ENCODE data around the gene PADI4.

Gene PADI4

GRCh38 chr1:17287130-17287776, 20.7 kb upstream of the PADI4 start:
- DNase-seq = no peak

DNA sequence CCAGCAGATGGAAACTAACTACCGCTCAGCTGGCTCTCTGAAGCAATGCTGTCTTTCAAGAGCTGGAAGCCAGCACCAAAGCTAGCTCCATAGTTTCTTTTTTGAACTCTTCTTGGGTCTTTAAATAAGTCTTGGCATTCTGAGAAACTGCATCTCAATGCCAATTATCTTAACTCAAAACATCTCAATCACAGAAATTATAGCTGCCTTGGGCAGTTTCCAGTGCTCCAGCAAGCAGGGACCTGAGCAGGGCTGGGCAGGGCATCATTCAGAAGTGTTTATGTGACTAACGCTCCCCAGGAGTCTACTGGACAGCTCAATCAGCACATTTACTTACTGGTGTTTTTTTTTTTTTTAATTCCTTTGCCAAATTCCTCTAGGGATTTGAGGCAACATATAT, 18.3 kb upstream of the PADI4 start:
- no peak for DNase-seq

DNA sequence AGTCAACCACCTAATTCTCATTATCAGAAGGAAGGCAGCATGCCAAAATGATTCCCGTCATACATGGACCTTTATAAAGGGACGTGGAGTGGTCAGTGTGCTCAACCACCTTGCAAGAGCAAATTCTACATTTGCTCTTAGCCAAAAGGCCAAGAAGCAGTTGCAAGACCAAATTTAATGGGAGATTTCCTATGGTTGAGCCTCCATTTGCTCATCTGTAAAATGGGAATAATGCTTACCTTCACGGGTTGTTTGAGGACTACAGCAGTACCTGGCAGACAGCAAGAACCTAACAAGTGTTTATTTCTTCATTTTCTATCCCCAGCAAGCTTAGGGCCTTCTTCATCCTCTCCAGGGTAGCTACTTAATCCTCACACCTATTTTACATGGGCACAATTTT, 17.4 kb upstream of the PADI4 start:
- DNase-seq = no peak

- DNase-seq = no peak
These were observed 15.5 kb upstream of the PADI4 start for GRCh38 chr1:17292299-17293160.

- no peak for DNase-seq
These were observed 14.1 kb upstream of the PADI4 start for GRCh38 chr1:17293681-17294425.

GRCh38 chr1:17295292-17295691, 12.7 kb upstream of the PADI4 start:
- DNase-seq = no peak

GRCh38 chr1:17296086-17296485, 11.9 kb upstream of the PADI4 start:
- DNase-seq = no peak

DNA sequence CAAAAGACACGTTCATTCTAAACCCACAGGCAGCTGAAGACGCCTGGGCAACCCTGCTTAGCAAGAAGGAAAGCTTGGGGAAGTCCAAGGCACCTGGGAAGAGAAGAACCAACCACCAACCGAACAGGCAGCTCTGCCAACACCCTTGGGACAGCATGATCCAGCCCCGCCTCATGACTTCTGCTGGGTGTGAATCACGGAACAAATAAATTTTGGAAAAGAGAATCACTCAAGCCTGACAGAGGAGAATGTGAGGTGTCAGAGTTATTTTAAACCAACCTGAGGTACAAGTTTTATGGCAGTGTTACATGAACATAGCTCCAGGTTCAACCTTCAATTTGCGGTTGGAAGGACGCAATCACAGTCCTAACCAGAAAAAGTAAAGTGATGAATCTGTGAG, 10.0 kb upstream of the PADI4 start:
- no peak for DNase-seq

GRCh38 chr1:17301767-17302166, 6.2 kb upstream of the PADI4 start:
- no peak for DNase-seq

DNA sequence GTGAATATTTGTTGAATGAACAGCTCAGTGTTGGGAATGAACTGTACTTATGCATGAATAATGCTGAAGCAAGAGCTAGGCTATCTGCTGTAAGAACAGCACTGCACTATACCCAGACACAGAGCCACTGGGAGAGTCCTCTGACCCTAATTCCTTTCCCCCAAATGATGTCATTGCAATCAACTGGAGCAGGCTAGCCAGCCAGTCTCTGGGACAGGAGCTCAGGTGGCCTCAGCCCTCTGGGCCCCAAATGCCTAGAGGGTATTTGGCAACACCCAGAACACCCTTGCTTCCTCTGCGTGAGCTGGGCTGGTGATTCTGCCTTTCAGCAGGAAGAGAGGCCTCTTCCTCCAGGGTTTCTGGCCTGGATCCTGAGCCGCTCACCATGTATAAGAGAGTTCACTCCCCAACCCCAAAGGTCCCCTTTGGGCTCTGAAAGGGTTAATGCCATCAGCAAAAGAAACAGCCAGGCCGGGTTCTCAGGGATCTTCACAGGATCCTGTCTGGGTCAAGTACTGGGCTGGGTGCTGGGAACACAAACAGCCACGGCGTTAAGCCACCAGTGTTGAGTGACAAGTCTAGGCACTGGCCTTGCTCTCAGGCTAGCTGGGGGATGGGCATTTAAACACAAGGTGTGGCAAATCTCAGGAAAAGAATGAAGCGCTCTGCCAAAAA, 3.7 kb upstream of the PADI4 start:
- DNase-seq = no peak

DNA sequence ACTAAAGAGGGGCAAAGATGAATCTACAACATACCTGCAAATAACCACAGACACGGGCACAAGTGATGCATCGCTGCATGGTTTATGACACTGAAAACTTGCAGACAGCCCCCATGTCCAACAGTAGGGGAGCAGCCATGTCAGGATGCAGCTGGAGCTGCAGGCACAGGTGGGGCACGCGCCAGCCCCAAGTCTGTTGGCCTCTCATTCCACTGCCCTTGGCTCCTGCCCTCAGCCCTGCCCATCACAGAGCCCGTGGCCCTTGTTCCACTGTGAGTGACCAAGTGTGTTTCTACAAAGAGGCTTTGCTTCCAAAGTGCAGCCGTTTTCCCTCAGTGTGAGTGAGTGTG, 3.2 kb upstream of the PADI4 start:
- no peak for DNase-seq

GRCh38 chr1:17305576-17306095, 2.4 kb upstream of the PADI4 start:
- DNase-seq = no peak

GRCh38 chr1:17306407-17306806, 1.6 kb upstream of the PADI4 start:
- no peak for DNase-seq

DNA sequence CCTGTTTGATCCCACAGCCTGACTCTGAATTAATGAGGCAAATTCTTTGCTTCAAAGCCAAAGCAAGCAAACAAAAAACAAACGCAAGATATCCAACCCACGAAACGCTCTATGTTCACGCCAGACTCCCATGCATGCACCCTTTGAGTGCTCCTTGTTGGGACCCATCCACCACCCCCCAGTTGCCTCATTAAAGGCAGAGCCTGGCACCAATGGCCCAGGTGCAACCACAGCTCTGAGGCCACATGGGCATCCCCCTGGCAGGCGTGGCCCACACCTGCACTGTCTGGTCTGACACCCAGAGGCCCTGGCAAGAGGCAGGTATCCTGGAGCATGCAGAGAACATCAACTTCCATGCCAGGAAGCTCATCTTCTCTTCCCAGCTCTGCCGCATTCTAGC, 1.1 kb upstream of the PADI4 start:
- DNase-seq = no peak

DNA sequence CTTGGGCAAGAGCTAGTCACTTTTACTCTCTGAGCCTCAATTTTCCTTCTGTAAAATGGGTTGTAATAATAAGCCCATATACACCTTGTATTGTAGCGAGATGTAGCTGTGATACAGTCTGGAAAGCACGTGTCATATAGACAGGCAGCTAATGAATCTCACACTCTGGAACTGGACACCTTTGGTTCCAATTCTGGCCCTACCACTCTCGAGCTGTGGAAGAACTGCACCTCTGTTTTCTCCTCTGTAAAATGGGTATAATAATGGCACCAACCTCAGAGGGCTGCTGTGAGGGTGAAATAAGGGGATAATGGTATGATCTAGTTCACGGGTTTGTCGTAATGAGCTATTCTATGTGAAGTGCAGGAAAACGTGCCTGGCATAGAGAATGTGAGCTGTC, 668 bp upstream of the PADI4 start:
- DNase-seq = no peak

- DNase-seq = no peak
These were observed 596 bp downstream of the PADI4 start for GRCh38 chr1:17308593-17308992.

- DNase-seq = no peak
These were observed 1.6 kb downstream of the PADI4 start for GRCh38 chr1:17309426-17310067.

DNA sequence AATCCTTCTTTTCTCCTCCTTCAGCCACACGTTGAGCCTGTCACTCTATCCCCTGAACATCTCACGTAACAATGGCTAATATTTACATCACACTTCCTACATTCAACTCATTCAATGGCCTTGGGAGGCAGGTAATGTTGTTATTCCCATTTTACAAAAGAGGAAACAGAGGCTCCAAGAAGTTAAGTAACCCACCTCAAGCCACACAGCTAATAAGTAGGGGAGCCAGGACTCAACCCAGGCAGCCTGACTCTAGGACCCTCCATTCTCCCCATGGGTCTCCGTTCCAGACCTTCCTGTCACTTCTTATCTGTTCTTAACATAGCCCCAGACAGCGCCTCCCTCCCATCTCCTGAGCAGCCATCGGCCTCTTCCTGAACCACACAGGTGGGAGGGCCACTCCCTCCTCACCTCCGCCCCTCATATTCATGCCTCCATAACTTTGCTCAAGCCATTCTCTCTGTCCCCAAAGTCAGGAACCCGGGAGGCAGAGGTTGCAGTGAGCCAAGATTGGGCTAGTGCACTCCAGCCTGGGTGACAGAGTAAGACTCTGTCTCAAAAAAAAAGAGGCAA, 2.2 kb downstream of the PADI4 start:
- no peak for DNase-seq

- no peak for DNase-seq
These were observed 5.7 kb downstream of the PADI4 start for GRCh38 chr1:17313530-17314309.

DNA sequence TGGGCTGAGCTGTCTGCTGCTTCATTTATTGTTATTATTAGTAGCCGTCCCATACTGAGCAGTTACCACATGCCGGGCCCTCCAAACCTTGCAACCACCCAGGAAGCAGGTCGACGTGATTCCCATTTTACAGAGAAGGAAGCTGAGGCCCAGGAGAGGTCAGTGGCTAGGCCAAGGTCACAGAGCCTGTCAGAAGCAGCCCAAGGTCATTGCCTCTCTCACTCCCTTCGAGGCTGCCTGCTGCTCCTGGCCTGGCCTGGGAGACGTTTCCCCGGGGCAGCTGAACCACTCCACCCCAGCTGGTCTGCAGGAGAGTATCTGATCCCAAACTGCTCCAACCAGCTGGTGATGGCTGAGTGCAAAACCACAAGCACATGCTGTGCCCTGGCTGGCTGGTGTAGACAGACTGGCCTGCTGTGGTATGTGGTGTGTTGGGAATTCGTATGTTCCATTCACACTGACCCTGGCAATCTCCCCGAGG, 6.5 kb downstream of the PADI4 start:
- no peak for DNase-seq

- no peak for DNase-seq
These were observed 7.6 kb downstream of the PADI4 start for GRCh38 chr1:17315542-17316130.
